GM13977 (cell line): ENCODE measurements around the gene INSIG1.
A peak's percentile ranks its signal among the peaks of the same experiment; 100 is the strongest.

Source experiments
- DNase-seq: peaks from one replicate; pipeline ENCODE4 v3.0.0; 2012; ENCODE audit warnings: low spot score
- in situ Hi-C: fragments of 300-500 bp; cut with MboI; formaldehyde crosslinking; loops from one replicate; pipeline ENCODE4 v1.12.0; 2022; ENCODE audit warnings: low sequenced_read_pairs, low pct_unique_long_range_greater_than_20kb, mixed read lengths, inconsistent platforms; ENCODE audit not compliant: unreplicated experiment
- TF ChIP-seq, protein P1 (sequence below): IDR thresholded peaks from 2 replicates; pipeline ENCODE4 v1.5.1; 2012; ENCODE audit warnings: mild to moderate bottlenecking, control low read depth; ENCODE audit not compliant: insufficient read depth; ENCODE audit errors: extremely low read depth, missing control alignments

Gene INSIG1

DNA sequence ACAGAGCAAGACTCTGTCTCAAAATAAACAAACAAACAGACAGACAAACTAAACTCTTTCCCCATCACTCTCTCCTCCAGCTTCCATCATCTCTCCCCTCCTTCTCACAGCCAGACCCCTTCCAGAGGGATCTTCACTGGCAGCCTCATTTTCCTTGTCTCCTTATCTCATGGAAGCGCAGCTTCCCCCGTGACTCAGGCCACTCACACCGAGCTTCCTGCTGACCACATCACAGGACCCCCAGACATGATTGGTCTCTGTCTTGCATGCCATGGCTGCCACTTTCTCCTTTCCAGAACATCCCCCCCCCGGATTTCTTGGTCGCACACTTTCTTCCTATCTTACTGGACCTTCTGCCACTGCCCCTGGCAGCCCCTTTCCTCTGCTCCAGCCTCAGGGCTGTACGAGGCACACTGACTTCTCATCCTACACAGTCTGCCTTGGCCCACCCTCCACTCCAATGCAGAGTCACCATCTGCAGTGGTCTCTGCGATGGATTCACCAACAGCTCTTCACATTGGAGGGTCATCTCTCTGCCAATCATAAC is 4.9 kb upstream of the INSIG1 start:
- in situ Hi-C loops, result no loop called here
- TF ChIP-seq, protein P1, sequence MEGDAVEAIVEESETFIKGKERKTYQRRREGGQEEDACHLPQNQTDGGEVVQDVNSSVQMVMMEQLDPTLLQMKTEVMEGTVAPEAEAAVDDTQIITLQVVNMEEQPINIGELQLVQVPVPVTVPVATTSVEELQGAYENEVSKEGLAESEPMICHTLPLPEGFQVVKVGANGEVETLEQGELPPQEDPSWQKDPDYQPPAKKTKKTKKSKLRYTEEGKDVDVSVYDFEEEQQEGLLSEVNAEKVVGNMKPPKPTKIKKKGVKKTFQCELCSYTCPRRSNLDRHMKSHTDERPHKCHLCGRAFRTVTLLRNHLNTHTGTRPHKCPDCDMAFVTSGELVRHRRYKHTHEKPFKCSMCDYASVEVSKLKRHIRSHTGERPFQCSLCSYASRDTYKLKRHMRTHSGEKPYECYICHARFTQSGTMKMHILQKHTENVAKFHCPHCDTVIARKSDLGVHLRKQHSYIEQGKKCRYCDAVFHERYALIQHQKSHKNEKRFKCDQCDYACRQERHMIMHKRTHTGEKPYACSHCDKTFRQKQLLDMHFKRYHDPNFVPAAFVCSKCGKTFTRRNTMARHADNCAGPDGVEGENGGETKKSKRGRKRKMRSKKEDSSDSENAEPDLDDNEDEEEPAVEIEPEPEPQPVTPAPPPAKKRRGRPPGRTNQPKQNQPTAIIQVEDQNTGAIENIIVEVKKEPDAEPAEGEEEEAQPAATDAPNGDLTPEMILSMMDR, result no peak
- no peak for DNase-seq

DNA sequence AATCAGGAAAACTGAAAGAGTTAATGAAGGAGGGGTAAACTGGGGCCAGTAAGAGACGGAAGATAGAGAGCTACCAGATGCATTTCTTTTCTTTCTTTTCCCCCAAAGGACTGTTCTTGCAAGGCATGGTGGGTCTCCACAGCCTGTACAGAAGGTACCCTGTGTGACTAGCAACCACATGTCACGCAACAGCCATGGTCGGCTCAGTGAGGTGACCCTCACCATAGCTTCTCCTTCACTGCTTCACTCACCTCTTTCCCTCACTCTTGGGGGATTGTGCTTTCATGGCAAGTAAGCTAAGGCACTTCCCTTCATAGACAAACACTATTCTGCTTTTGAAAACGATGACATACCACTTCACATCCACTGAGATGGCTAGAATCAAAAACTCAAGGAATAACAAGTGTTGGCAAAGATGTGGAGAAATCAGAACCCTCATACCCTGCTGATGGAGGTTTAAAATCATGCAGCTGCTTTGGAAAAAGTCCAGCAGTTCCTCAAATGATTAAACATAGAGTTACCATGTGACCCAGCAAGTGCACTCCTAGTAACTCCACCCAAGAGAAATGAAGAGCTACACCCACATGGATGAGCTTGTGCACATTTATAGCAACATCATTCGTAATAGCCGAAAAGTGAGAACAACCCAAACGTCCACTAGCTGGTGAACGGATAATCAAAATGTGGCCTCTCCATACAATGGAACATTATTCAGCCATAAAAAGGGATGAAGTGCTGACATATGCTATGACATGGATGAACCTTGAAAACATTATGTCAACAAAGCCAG is 3.8 kb upstream of the INSIG1 start:
- no peak for DNase-seq
- TF ChIP-seq, protein P1, result no peak
- in situ Hi-C loops, result no loop called here

DNA sequence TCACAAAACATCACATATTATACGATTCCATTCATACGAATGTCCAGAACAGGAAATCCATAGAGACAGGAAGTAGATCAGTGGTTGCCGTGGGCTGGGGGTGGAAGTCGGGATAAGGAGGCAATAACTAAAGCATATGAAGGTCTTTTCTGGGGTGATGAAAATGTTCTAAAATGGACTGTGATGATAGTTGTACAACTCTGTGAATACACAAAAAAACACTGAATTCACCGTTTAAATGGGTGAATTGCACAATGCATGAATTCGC is 3.2 kb upstream of the INSIG1 start:
- DNase-seq, result no peak
- TF ChIP-seq, protein P1, result no peak
- in situ Hi-C loops, result no loop called here

DNA sequence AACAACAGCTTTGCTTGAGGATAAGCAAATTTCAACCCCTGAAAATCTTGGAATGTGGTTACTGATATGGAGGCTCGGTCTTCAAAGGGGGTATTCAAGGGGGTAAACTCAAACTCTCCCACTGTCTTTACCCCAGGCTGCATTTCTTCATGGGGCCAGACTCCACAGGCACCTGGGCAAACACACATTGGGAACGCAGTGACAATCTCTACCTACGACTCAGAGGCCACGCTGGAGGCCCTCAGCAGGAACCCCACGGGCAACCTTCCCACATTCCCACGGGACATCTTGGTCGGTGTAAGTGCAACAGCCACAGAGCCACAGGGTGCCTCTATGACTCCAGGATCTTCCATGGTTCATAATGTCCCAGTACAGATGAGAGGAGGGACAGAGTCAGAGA is 2.2 kb upstream of the INSIG1 start:
- TF ChIP-seq, protein P1, result no peak
- in situ Hi-C loops, result no loop called here
- no peak for DNase-seq

DNA sequence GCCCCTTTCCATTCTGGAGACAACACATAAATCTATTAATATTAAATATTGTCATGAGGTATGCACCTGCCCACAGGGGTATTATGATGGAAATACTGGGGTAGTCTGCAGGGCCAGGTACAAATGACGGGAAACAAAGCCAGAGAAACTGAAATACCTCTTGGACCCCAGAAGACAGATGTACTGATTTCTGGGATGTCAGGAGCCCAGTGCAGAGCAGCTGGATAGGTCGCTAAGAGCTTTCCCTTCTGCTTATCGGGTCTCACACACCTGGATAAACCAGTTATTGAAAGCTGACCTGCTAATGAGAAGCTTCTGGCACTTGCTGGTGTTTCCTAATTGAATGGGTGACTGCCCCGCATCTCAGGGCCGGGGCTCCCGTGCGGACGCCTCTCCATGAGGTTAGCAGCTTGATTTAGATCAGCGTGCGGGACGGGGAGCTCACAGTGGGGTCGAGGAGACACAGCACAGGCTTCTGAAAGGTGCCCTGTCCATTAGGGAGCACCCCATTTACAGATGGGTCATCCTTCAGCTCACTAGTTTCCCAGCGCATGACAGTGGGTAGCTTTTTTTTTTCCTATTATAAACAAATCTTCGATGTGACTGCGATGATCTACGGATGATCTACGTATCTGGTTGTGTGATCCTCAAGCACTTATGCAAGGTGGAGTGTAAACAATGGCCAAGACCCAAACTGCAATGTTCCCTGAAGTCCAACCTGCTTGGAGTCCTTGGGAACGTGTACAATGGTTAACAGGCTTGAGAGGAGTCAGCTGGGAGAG is 1.5 kb upstream of the INSIG1 start:
- DNase-seq, result no peak
- TF ChIP-seq, protein P1, result no peak
- in situ Hi-C loops, result no loop called here

DNA sequence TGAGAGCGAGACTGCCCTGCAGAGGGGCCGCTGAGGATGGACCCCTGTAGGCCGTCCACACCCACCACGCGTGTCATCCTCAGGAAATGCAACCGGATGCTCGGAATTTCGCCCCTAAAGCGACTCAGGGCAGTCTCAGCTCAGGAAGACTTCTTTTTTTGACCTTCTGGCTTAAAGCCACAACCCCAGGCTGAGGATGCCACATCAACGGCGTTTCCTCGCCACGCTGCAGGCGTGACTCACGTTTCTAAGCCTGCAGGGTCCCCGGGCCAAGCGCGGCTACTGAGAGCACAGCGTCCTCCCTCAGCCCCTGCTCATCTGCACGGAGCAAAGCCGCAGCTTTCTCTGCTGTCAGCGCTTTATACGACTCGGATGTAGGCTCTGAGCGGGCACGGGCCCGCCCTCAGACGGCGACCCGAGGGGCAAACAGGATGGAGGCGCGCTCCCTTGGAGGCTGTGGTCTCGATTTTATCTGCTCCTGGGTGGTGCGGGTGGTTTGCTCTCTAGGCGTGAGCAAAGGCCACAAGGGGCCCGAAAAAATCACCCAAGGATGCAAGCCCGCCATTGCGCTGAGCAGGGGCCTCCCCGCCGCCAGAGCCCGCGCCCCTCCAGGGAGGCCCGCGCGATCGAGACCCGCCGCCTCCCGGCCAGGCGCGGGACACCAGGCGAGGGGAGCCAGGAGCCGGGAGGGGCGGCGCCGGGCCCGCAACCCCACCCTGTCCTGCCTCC is 726 bp upstream of the INSIG1 start:
- peak; percentile 59 for DNase-seq
- in situ Hi-C loops, result no loop called here
- TF ChIP-seq, protein P1, result peak; percentile 39
